GM19397 (cell line): ENCODE results near the gene PGAP3.

Experiments used
- ATAC-seq: cut with Tn5 transposase; IDR thresholded peaks from one replicate; pipeline ENCODE4 v1.9.1; 2021; ENCODE audit warnings: mild to moderate bottlenecking, moderate library complexity; ENCODE audit not compliant: unreplicated experiment

Gene PGAP3

GRCh38 chr17:39639566-39640458 is 48.0 kb downstream of the PGAP3 start:
- no peak for ATAC-seq

GRCh38 chr17:39639043-39639442 is 48.8 kb downstream of the PGAP3 start:
- no peak for ATAC-seq

- no peak for ATAC-seq
These were observed 49.5 kb downstream of the PGAP3 start for GRCh38 chr17:39638317-39638716.

GRCh38 chr17:39636927-39637736 is 50.7 kb downstream of the PGAP3 start, which contains the start of gene STARD3:
Gene STARD3 (plus strand): TSS chr17:39637144. CDS start chr17:39653532, 16,388 bp downstream.
- peak; percentile 84 for ATAC-seq

- ATAC-seq, result peak; percentile 15
These were observed 51.3 kb downstream of the PGAP3 start for GRCh38 chr17:39636587-39636926.

- no peak for ATAC-seq
These were observed 52.2 kb downstream of the PGAP3 start for GRCh38 chr17:39635614-39636176.

- ATAC-seq, result no peak
These were observed 53.4 kb downstream of the PGAP3 start for GRCh38 chr17:39634384-39634871.

- no peak for ATAC-seq
These were observed 54.2 kb downstream of the PGAP3 start for GRCh38 chr17:39633570-39634183.

GRCh38 chr17:39632153-39632941 is 55.5 kb downstream of the PGAP3 start:
- no peak for ATAC-seq

GRCh38 chr17:39631403-39631802 is 56.5 kb downstream of the PGAP3 start:
- ATAC-seq, result no peak

GRCh38 chr17:39629898-39630297 is 58.0 kb downstream of the PGAP3 start:
- no peak for ATAC-seq

- no peak for ATAC-seq
These were observed 58.4 kb downstream of the PGAP3 start for GRCh38 chr17:39629494-39629880.

- no peak for ATAC-seq
These were observed 59.0 kb downstream of the PGAP3 start for GRCh38 chr17:39628655-39629493.

- no peak for ATAC-seq
These were observed 59.9 kb downstream of the PGAP3 start for GRCh38 chr17:39627712-39628516.

GRCh38 chr17:39627047-39627711 is 60.7 kb downstream of the PGAP3 start:
- ATAC-seq, result no peak

GRCh38 chr17:39626171-39627046 is 61.4 kb downstream of the PGAP3 start, which contains the start of gene PPP1R1B:
Gene PPP1R1B (plus strand): TSS chr17:39626952. CDS start chr17:39627393, 441 bp downstream.
- no peak for ATAC-seq
